ENCODE measurements around the gene WDR4. TPM values are rescaled to one million over a fixed set of nuclear protein-coding genes. Genes with fewer than 3 reads are reported as not detected.

Gene WDR4
- total and polyA plus RNA-seq, 9 of the 15 experiments (the other 6 are each of a cell fraction or from before 2014, with no cell fraction given) = 5.4 to 95.4 (median 32.1) TPM

DNA sequence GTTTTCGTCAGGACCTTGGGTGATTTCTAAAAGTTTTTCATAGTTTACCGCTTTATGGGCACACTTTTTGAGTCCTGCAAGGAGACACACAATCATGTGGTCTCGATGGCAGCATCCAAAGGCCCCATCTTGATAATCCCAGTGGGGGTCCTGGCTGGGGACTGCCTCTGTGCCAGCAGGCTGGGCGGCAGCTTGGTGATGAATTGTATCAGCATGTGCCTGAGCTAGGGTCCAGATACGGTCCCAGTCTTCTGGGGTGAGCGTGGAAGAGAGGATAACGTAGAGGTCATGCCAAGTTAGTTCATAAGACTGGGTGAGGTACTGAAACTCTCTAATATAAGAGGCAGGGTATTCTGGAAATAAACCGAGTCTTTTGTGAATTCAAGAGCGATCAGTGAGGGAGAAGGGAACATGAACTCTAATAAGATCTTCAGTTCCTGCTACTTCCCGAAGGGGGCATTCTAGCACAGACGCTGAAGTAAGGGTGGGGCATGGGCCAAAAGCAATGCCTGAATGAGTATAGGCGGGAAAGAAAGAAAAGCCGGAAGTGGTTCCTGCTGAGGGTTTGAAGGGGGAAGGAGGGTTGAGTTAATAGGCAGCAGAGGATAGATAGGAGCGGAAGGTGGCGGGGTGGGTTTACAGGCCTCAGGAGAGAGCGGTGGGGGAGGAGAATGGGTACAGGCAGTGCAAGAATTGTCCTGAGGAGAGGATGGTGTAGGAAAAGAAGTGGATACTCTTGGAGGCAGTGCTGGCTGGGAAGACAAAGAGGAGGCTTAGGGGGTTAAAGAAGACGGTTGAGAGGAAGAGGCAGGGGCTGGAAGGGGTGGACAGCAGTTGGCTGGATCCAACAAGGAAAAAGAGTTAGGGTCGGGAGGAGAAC lies 44.5 kb upstream of the WDR4 start (continued):
- TF ChIP-seq, protein P1, sequence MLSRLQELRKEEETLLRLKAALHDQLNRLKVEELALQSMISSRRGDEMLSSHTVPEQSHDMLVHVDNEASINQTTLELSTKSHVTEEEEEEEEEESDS (CRISPR knock-in tag; IDR thresholded peaks at IDR 0.05) = no peak
- TF ChIP-seq NR2F6 (CRISPR knock-in tag; IDR thresholded peaks at IDR 0.05) (no peak), ZNF445 (CRISPR knock-in tag; IDR thresholded peaks at IDR 0.05; ENCODE audit: low read depth) (no peak), ZNF282 (CRISPR knock-in tag; IDR thresholded peaks at IDR 0.05) (no peak), NEUROD1 (IDR thresholded peaks at IDR 0.05; ENCODE audit: borderline replicate concordance, low read depth, low read length, partially characterized antibody) (peak; percentile 47), MYC (IDR thresholded peaks at IDR 0.05; ENCODE audit: low read depth, low read length) (peak; percentile 89), MYC (CRISPR knock-in tag; IDR thresholded peaks at IDR 0.05; ENCODE audit: borderline replicate concordance, low read depth) (no peak), NR3C1 (CRISPR knock-in tag; IDR thresholded peaks at IDR 0.05) (no peak), BRCA1 (IDR thresholded peaks at IDR 0.05) (no peak), BRCA1 (CRISPR knock-in tag; IDR thresholded peaks at IDR 0.05) (no peak), SP1 (CRISPR knock-in tag; IDR thresholded peaks at IDR 0.05) (peak; percentile 75), JUND (IDR thresholded peaks at IDR 0.05; ENCODE audit: borderline replicate concordance, low read depth, low read length) (peak; percentile 61; the same call in 1 of the 2 replicates), JUND (tag; IDR thresholded peaks at IDR 0.05; ENCODE audit: borderline replicate concordance, low read depth, low read length) (peak; percentile 62; the same call in 1 of the 3 replicates), NFXL1 (CRISPR knock-in tag; IDR thresholded peaks at IDR 0.05) (no peak), CREB1 (IDR thresholded peaks at IDR 0.05) (no peak), CREB1 (CRISPR knock-in tag; IDR thresholded peaks at IDR 0.05) (no peak; the same call in 1 of the 2 replicates)
- TF ChIP-seq, protein P2, sequence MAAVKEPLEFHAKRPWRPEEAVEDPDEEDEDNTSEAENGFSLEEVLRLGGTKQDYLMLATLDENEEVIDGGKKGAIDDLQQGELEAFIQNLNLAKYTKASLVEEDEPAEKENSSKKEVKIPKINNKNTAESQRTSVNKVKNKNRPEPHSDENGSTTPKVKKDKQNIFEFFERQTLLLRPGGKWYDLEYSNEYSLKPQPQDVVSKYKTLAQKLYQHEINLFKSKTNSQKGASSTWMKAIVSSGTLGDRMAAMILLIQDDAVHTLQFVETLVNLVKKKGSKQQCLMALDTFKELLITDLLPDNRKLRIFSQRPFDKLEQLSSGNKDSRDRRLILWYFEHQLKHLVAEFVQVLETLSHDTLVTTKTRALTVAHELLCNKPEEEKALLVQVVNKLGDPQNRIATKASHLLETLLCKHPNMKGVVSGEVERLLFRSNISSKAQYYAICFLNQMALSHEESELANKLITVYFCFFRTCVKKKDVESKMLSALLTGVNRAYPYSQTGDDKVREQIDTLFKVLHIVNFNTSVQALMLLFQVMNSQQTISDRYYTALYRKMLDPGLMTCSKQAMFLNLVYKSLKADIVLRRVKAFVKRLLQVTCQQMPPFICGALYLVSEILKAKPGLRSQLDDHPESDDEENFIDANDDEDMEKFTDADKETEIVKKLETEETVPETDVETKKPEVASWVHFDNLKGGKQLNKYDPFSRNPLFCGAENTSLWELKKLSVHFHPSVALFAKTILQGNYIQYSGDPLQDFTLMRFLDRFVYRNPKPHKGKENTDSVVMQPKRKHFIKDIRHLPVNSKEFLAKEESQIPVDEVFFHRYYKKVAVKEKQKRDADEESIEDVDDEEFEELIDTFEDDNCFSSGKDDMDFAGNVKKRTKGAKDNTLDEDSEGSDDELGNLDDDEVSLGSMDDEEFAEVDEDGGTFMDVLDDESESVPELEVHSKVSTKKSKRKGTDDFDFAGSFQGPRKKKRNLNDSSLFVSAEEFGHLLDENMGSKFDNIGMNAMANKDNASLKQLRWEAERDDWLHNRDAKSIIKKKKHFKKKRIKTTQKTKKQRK (IDR thresholded peaks at IDR 0.05; ENCODE audit: borderline replicate concordance, low read depth, low read length) = no peak
- TF ChIP-seq, protein P3, sequence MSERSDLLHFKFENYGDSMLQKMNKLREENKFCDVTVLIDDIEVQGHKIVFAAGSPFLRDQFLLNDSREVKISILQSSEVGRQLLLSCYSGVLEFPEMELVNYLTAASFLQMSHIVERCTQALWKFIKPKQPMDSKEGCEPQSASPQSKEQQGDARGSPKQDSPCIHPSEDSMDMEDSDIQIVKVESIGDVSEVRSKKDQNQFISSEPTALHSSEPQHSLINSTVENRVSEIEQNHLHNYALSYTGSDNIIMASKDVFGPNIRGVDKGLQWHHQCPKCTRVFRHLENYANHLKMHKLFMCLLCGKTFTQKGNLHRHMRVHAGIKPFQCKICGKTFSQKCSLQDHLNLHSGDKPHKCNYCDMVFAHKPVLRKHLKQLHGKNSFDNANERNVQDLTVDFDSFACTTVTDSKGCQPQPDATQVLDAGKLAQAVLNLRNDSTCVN (CRISPR knock-in tag; IDR thresholded peaks at IDR 0.05) = peak; percentile 96
